PC-9 (cell line): ENCODE results near the gene LGI4. TPM values are rescaled to one million over a fixed set of nuclear protein-coding genes. Genes with fewer than 3 reads are reported as not detected.
A peak's percentile ranks its signal among the peaks of the same experiment; 100 is the strongest.

Experiments used
- BruUV-seq: library from RNA; stranded (reverse); fragments of 400-500 nt; replicated peaks from 2 replicates; lab custom pipeline; 2021; lab: Mats Ljungman, UMichigan
- CTCF ChIA-PET: fragments of 300-600 bp; sonication (Branson Sonifier 250); formaldehyde crosslinking; loops from one replicate; lab custom pipeline; 2022; ENCODE audit warnings: antibody characterized with exemption; lab: Charles Lee
- POLR2A ChIA-PET: fragments of 300-600 bp; sonication (Branson Sonifier 250); formaldehyde crosslinking; loops from one replicate; lab custom pipeline; 2022; ENCODE audit warnings: antibody characterized with exemption; ENCODE audit not compliant: unreplicated experiment; lab: Charles Lee
- DNase-seq, 2 experiments: peaks; one replicate each; pipeline versions ENCODE4 v3.0.0 to v3.0.0-alpha.2; 2015 to 2022; ENCODE audit warnings: mixed read lengths in 1 of 2
- H2AFZ ChIP-seq: fragments of 200-600 bp; sonication (generic); 2 replicates; pipeline ENCODE4 v1.8.1; 2017; ENCODE audit warnings: antibody characterized with exemption
- H3F3A ChIP-seq: fragments of 200-600 bp; sonication (generic); 2 replicates; pipeline ENCODE4 v1.8.1; 2017; ENCODE audit warnings: antibody characterized with exemption, mild to moderate bottlenecking, low read depth; ENCODE audit not compliant: insufficient read depth
- H3K27ac ChIP-seq: fragments of 200-600 bp; sonication (generic); 2 replicates; pipeline ENCODE4 v1.6.1; 2016; ENCODE audit warnings: mixed run types
- H3K27me3 ChIP-seq: fragments of 200-600 bp; sonication (generic); 2 replicates; pipeline ENCODE4 v1.6.1; 2016; ENCODE audit warnings: low read depth, mixed run types; ENCODE audit not compliant: insufficient read depth
- H3K36me3 ChIP-seq: fragments of 200-600 bp; sonication (generic); 2 replicates; pipeline ENCODE4 v1.6.1; 2016; ENCODE audit warnings: low read depth, mixed run types
- H3K4me1 ChIP-seq: fragments of 200-600 bp; sonication (generic); replicated peaks from 2 replicates; pipeline ENCODE4 v1.6.1; 2016; ENCODE audit warnings: mixed run types; ENCODE audit not compliant: insufficient read depth
- H3K4me2 ChIP-seq: fragments of 200-600 bp; sonication (generic); 2 replicates; pipeline ENCODE4 v1.6.1; 2017; ENCODE audit warnings: mixed run types
- H3K4me3 ChIP-seq: fragments of 200-600 bp; sonication (generic); 2 replicates; pipeline ENCODE4 v1.6.1; 2016; ENCODE audit warnings: mixed run types
- H3K79me2 ChIP-seq: fragments of 200-600 bp; sonication (generic); 2 replicates; pipeline ENCODE4 v1.6.1; 2017; ENCODE audit warnings: low read depth, mixed run types
- H3K9me2 ChIP-seq: fragments of 200-600 bp; sonication (generic); 2 replicates; pipeline ENCODE4 v1.8.1; 2017; ENCODE audit warnings: mild to moderate bottlenecking; ENCODE audit not compliant: insufficient read depth
- H3K9me3 ChIP-seq: fragments of 200-600 bp; sonication (generic); 2 replicates; pipeline ENCODE4 v1.8.1; 2016; ENCODE audit warnings: low read depth; ENCODE audit not compliant: insufficient read depth
- H4K20me1 ChIP-seq: fragments of 200-600 bp; sonication (generic); 2 replicates; pipeline ENCODE4 v1.8.1; 2017; ENCODE audit not compliant: insufficient read depth
- EZH2 ChIP-seq: fragments of 200-600 bp; sonication (generic); IDR thresholded peaks from 2 replicates; pipeline ENCODE4 v1.8.0; 2017; ENCODE audit warnings: antibody characterized with exemption, low read depth
- intact Hi-C: fragments of 100-400 bp; cut with micrococcal nuclease; formaldehyde crosslinking; loops from one replicate; pipeline ENCODE4 v1.10.0; 2022; ENCODE audit not compliant: unreplicated experiment
- total RNA-seq: library from RNA; stranded (reverse); gene quantifications from 2 replicates; pipeline ENCODE4 v1.2.3, GENCODE V29; 2021
- TF ChIP-seq, protein P1 (sequence below): fragments of 200-600 bp; sonication (generic); conservative IDR thresholded peaks from 2 replicates; pipeline ENCODE4 v1.6.1; 2017; ENCODE audit warnings: mixed run types, antibody characterized with exemption, mild to moderate bottlenecking, moderate library complexity

Gene LGI4
- total RNA-seq, 1 experiment from 2014 or later: 1.2 TPM

DNA sequence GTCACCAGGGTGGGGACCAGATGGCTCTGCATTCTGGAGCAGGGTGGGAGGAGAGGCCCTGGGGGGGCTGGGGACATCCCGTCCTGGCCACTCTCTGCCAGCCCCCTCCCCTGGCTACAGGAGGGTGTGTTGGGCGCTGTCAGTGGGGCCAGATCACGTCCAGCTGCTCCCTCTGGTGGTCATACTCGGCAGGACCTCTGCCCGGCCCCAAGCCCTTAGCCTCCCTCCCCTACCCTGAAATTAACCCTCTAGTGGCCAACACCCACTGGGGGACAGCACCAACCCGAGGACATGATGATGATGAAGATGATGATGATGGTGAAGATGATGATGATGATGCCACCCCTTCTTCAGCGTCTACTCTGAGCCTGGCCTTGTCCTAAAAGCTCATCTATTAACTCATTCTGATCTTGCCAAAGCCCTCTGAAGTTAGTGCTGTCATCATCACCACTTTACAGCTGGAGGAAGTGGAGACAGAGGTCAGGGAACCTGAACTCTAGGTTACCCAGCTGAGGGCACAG is 590 bp upstream of the LGI4 start:
- no TSS peak for BruUV-seq
- Histone ChIP-seq H3K4me1 (peaks cover 8% of the 10 kb centered on the region; the same call in 1 of the 2 replicates), H3K4me2 (no peak overlapping the region), H3F3A (peaks cover under 1% of the 10 kb centered on the region; the same call in 1 of the 2 replicates), H3K36me3 (no peaks in the 10 kb centered on the region), H3K4me3 (no peak overlapping the region), H2AFZ (no peak overlapping the region), H3K9me2 (no peaks in the 10 kb centered on the region), H3K79me2 (no peaks in the 10 kb centered on the region), H3K27me3 (no peaks in the 10 kb centered on the region), H3K27ac (no peak overlapping the region), H4K20me1 (no peaks in the 10 kb centered on the region), H3K9me3 (no peaks in the 10 kb centered on the region; the same call in 1 of the 2 replicates)
- intact Hi-C loops: loop anchor here (1.0 kb wide), 2 partner anchors 21 to 68 kb away; no protein-coding TSS in a partner anchor
- TF ChIP-seq, protein P1, sequence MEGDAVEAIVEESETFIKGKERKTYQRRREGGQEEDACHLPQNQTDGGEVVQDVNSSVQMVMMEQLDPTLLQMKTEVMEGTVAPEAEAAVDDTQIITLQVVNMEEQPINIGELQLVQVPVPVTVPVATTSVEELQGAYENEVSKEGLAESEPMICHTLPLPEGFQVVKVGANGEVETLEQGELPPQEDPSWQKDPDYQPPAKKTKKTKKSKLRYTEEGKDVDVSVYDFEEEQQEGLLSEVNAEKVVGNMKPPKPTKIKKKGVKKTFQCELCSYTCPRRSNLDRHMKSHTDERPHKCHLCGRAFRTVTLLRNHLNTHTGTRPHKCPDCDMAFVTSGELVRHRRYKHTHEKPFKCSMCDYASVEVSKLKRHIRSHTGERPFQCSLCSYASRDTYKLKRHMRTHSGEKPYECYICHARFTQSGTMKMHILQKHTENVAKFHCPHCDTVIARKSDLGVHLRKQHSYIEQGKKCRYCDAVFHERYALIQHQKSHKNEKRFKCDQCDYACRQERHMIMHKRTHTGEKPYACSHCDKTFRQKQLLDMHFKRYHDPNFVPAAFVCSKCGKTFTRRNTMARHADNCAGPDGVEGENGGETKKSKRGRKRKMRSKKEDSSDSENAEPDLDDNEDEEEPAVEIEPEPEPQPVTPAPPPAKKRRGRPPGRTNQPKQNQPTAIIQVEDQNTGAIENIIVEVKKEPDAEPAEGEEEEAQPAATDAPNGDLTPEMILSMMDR: peak; percentile 93
- TF ChIP-seq EZH2: no peak
- ChIA-PET POLR2A (no interaction called here), CTCF (interaction anchor here (0.6 to 1.0 kb wide), 2 partner anchors 18 to 21 kb away, joined by 3 to 4 read pairs; no protein-coding TSS in a partner anchor)
- peak in 1 of 2 experiments; percentile 71 for DNase-seq

- intact Hi-C loops: no loop called here
These were observed 1.0 kb downstream of the LGI4 start for GRCh38 chr19:35133826-35134225.

DNA sequence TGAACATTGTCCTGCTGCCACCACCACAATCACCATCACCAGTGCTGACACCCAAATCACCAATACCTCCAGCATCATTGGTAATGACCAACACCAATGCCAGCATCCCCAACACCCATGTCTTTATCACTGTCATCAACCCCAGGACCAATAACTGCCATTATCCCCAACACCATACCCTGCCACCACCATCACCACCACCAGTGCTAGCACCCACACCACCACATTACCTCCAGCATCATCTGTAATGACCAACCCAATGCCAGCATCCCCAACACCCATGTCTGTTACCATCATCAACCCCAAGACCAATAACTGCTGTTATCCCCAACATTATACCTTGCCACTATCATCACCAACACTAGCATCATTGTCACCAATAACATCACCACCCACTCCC is 2.6 kb downstream of the LGI4 start:
- Histone ChIP-seq H3K9me3 (no peaks in the 10 kb centered on the region; the same call in 1 of the 2 replicates), H3K9me2 (no peaks in the 10 kb centered on the region), H2AFZ (no peak overlapping the region), H3K27ac (no peak overlapping the region), H3K36me3 (no peaks in the 10 kb centered on the region), H3F3A (no peaks in the 10 kb centered on the region), H4K20me1 (no peaks in the 10 kb centered on the region), H3K27me3 (no peaks in the 10 kb centered on the region), H3K4me1 (peaks cover 8% of the 10 kb centered on the region; the same call in 1 of the 2 replicates), H3K79me2 (no peaks in the 10 kb centered on the region), H3K4me2 (no peak overlapping the region), H3K4me3 (no peak overlapping the region)
- TF ChIP-seq, protein P1: no peak
- TF ChIP-seq EZH2: no peak
- POLR2A ChIA-PET: no interaction called here
- intact Hi-C loops: no loop called here
- no TSS peak for BruUV-seq
- CTCF ChIA-PET: no interaction called here
- no peak for DNase-seq

More at GRCh38 chr19:35133826-35134225, 1.0 kb downstream of the LGI4 start:
- peaks cover 8% of the 10 kb centered on the region; the same call in 1 of the 2 replicates for H3K4me1 ChIP-seq
- no peak overlapping the region for H3K4me2 ChIP-seq
- no peaks in the 10 kb centered on the region for H3F3A ChIP-seq
- H3K79me2 ChIP-seq: no peaks in the 10 kb centered on the region
- no peak for DNase-seq
- H3K9me2 ChIP-seq: no peaks in the 10 kb centered on the region
- H3K27ac ChIP-seq: no peak overlapping the region
- no peaks in the 10 kb centered on the region for H3K27me3 ChIP-seq
- H3K9me3 ChIP-seq: no peaks in the 10 kb centered on the region; the same call in 1 of the 2 replicates
- no peaks in the 10 kb centered on the region for H3K36me3 ChIP-seq
- BruUV-seq: no TSS peak
- H3K4me3 ChIP-seq: no peak overlapping the region
- POLR2A ChIA-PET: no interaction called here
- CTCF ChIA-PET: no interaction called here
- no peak overlapping the region for H2AFZ ChIP-seq
- no peaks in the 10 kb centered on the region for H4K20me1 ChIP-seq
- TF ChIP-seq, protein P1: no peak
- TF ChIP-seq EZH2: no peak
